T47D (cell line): ENCODE results near the gene FTCDNL1.

ENCODE experiments used
- DNase-seq, 2 experiments: peaks; one replicate each; pipeline versions ENCODE4 v3.0.0 to v3.0.0-alpha.2; 2011 to 2012; ENCODE audit warnings: low read depth in 1 of 2, low spot score in 1 of 2
- JUND ChIP-seq: IDR thresholded peaks from 2 replicates; pipeline ENCODE4 v1.6.1; 2012; ENCODE audit warnings: low read depth
- in situ Hi-C: cut with HindIII; loops from 2 replicates; pipeline ENCODE4 v1.10.0; 2016; ENCODE audit warnings: low sequenced_read_pairs, low pct_unique_long_range_greater_than_20kb

Gene FTCDNL1

DNA sequence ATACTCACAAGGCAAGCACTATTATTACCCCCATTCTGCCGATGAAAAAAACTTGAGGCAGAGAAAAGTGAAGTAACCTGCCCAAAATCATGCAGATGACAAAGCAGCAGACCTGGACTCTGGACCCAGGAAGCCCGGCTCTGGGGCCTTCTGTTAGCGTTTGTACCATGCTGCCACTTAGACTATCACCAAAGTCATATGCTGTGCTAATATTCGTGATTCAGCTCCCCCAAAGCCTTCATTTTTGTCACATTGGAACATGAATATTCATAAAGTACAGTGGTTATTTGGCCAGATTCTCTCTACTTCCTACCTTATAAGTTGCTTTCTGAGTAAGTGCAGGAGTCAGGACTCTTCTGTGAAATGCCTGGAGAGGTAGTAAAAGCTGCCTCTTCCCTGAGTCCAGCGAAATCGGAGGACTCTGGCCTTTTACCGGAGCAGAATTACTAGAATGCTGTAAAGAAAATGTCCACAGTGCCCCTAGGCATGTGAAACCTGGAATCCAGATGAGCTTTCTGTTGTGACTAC, 86.7 kb downstream of the FTCDNL1 start:
- in situ Hi-C loops = no loop called here
- no peak for DNase-seq

DNA sequence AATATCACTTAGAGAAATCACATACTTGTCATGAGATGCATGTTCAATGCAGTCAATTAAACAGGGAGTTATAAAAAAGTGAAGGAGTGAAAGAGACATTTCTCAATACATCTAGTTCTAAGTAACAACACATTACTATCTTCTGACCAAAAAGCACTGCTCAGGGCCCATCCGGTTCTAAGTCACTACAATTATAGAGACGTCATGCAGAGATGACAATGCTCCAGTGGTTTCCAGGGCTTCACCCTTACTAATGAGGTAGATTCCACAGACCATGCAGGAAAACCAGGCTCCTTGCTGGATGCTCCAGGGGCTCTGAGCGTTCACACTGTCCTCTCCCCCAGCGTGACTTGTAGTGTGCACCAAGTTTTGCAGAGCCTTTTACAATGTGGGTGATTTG, 88.0 kb downstream of the FTCDNL1 start:
- in situ Hi-C loops = no loop called here

More for the DNA sequence above, 86.7 kb downstream of the FTCDNL1 start:
- no peak for TF ChIP-seq JUND

DNA sequence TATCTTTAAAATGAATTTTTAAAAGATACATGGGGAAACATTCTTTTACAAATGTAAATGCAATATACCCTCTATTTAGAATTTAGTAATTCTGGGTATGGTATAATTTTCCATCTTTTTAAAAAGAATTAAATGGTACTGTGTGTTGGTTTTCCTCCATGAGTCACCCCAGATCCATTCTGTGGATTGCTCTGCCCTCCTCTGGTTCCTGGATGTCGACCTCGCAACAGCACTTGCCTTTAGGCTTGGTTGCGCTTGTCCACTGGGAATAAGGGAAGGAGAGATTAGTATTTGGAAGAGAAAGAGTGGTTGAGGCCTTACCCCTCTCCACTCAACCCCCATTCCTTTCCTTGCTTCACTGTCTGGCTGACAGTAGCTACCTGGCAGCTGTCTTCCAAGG, 90.4 kb downstream of the FTCDNL1 start:
- in situ Hi-C loops = no loop called here
- DNase-seq = no peak
- no peak for TF ChIP-seq JUND

More for the DNA sequence above, 88.0 kb downstream of the FTCDNL1 start:
- no peak for DNase-seq
- TF ChIP-seq JUND = no peak

DNA sequence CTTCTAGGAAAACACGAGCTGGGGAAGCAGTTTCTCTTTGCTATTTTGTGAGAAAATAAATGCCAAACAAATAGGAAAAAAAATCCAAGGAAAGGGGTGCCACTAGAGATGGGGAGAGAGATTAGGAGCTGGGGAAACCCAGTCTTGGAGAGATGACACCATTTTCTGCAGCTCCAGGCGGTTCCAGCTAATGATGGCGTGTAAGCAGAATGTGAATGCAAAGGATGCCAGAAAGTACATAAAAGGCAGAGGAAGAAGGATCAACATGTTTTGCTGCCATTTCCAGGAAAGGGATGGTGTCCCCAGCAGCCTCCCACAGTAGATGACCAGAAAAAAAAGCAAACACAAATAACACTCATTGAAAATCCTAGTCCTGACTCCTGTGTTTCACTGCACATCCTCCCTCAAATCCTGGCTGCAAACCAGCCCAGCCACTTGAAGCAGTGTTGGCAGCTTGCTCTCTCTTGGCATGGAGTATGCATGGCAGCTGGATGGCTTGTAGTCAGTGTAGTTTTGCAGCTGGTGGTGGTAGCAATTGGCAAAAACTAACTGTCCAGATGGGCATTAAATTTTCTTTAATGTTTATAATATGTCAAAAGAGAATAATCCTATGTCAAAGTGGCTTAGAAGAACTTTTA, 93.6 kb downstream of the FTCDNL1 start:
- no peak for TF ChIP-seq JUND
- DNase-seq = peak in 1 of 2 experiments; percentile 27
- in situ Hi-C loops = no loop called here

DNA sequence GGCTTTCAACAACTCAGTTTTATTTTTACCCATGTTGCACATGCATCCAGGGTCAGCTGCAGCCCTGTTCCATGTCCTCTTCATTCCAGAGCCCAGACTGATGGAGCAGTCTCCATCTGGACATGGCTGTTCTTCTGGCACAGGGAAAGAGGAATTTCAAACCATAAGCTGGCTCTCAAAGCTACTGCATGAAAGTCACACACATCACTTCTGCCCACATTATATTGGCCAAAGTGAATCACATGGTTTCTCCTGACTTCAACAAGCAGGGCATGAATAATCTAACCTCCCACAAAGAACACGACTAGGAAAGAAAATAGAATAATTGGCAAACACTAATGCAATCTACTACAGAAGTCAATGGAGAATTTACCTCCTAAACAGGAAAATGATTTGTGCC, 94.2 kb downstream of the FTCDNL1 start:
- TF ChIP-seq JUND = no peak
- no peak for DNase-seq
- in situ Hi-C loops = no loop called here

DNA sequence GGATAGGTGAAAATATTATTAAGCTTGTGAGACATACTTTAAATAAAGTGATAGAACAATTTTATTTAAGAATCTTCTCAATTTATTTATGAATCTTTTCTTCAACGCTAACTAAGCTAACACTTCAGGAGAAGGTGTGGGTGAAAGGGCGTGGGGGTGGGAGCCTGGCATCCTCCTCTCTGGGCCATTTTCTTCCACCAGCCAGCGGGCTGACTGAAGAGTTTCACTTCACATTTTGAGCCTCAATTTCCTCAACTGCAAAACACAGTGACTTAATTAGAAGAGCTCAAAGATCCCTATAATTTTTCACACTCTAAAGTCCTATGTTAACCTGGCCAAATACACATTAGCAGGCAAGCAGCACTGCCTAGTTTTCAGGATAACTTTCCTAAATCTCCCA, 94.8 kb downstream of the FTCDNL1 start:
- in situ Hi-C loops = no loop called here
- no peak for DNase-seq
- TF ChIP-seq JUND = no peak

DNA sequence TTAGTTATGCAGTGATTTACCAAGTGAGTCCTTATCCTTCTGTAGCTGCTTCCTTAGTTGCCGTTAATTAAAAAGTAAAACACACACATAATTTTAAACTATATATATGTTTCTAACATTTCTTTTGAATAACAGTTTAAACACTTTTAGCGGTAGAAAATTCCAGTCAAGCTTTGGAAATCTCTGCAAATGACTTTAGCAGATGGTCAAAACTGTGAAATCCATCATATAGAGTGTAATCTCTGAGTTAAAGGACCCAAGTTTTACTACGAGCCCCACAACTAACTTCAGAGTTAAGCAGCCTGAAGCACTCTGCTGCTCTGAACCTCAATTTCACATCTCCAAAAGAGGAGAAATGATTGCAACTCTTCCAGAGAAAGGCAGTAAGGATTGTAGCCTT, 96.2 kb downstream of the FTCDNL1 start:
- no peak for DNase-seq
- in situ Hi-C loops = no loop called here
- no peak for TF ChIP-seq JUND

DNA sequence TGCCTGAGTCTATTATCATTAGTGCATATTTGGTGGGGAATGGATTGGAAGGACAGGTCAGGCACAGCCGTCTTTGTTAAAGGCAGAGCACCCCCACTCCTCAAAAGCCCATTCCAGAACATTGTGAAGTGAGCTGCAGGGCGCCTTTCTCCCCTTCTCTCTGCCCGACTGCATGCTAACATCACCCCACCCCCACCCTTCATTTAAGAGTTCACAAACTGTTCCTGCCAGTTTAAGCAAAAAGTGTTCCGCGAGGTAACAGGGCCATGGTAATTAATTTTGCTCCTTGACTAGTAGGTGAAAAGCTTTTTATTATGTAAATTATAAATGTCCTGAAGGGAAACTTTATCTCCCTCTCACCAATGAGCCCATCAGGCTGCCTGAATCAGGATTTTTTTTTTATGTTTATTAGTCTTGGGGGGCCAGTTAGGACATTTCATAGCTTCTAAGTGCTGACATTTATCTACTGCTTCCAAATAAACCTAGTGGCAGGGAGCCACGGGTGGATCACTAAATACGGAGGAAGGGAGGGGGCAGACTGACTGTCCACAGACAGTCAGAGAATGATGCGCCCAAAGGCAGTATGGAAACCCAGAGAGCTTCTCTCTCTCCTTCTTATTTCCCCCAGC, 99.4 kb downstream of the FTCDNL1 start:
- DNase-seq = no peak
- no peak for TF ChIP-seq JUND
- in situ Hi-C loops = no loop called here

DNA sequence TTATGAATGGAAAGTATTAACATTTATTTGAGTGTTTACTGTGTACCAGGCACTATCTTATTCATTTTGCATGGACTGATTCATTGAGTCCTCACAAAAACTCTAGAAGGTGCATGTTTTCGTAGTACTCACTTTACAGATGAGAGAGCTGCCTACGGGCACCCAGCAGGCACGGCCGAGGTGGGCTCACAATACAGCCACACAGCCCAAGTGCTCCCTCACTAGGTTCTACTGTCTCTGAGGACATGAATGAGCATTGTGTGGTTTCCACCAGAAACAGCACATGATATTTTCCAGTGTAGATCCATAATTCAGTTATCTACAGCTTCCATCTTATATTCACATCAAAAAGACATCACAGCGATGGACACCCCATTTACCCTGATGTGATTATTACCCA, 101.4 kb downstream of the FTCDNL1 start:
- in situ Hi-C loops = no loop called here
- TF ChIP-seq JUND = no peak
- DNase-seq = no peak

DNA sequence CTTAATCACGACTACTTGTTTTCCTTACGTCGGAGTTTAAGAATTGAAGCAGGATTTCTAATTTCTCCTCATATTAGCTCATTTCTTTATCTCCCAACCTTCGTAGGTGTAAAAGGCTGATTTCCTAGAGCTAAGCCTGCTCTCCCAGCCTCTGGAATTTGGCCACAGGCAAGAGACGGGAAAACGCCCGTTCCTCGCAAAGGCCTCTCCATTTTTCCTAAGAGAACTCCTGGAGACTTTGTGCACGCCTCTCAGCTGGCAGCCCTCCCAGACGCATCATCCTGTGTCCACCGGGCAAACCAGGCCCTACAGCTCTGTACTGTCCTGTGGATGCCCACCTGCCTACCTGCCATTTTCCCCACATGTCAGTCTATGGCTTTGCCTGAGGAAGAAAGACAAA, 106.3 kb downstream of the FTCDNL1 start:
- DNase-seq = no peak
- in situ Hi-C loops = no loop called here
- no peak for TF ChIP-seq JUND

DNA sequence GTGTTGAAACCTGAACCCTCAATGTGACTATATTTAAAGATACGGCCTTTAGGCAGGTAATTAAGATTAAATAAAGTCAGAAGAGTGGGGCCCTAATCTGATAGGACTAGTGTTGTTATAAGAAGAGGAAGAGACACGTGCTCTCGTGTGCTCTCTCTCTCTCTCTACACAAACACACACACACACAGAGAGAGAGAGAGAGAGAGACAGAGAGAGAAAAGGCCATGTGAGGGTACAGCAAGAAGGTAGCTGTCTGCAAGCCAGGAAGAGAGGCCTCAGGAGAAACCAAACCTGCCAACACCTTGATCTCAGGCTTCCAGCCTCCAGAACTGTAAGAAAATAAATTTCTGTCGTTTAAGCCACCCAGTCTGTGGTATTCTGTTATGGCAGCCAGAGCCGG, 106.7 kb downstream of the FTCDNL1 start:
- no peak for TF ChIP-seq JUND
- no peak for DNase-seq
- in situ Hi-C loops = no loop called here

DNA sequence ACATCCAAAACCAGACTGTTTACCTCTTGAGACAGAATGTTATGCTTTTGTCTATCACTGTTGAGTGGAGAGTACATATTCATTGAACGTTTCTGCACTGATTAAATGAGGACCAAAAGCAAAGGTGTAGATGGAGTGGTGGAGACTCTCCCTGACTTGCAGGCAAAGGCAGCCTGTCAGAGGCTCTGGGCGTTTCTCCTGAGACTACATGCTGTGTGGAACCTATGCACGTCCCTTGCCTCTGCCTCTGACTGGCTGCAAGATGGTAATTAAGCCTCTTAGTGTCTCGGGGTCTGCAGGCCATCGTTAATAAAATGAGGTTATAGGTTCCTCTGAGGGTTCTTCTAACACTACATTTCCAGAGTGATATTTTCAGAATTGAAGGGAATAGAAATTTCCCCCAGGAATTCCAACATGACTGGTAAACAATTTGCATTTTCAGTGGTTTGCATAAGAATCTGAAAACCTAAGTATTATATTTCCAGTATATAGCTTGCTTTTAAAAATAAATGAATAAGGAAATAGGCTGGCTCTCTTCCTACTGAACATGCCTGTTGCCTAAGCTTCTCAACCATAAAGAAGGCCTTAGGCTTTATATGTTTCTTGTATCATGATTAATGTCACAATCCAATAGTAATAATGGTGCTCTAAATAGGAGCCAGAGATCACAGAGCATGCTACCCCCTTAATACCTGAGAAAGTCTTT, 107.4 kb downstream of the FTCDNL1 start:
- in situ Hi-C loops = no loop called here
- DNase-seq = no peak
- TF ChIP-seq JUND = no peak

DNA sequence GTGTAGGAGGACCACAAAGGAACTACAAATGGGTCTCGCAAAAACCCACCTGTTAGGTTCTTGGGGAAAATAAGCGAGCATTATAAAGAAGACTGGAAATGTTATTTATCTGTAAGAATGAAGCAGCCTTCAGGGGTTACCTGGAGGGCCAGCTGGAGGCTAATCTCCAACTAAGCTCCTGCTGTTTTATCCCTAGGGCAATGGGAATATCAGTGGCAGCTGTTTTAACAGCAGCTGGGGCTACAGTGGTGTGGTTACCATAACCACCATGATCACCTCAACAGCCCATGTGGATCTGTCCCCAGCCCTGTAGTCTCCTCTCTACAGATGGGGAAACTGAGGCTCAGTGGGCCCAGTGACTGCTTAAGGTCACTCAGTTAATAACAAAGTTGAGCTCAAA, 108.1 kb downstream of the FTCDNL1 start:
- in situ Hi-C loops = no loop called here
- no peak for DNase-seq
- no peak for TF ChIP-seq JUND
